GM12878 (cell line): ENCODE data around the gene NR1D2. TPM values are rescaled to one million over a fixed set of nuclear protein-coding genes. Genes with fewer than 3 reads are reported as not detected.

ENCODE experiments used
- ATAC-seq: fragments of 200-7000 bp; cut with Tn5 transposase; 3 replicates; pipeline ENCODE4 v1.9.1; 2020; ENCODE audit warnings: mild to moderate bottlenecking, moderate library complexity
- BruUV-seq: library from RNA; stranded (reverse); fragments of 400-500 nt; replicated peaks from 2 replicates; lab custom pipeline; 2021; lab: Mats Ljungman, UMichigan
- CTCF ChIA-PET: fragments of 300-600 bp; sonication (Branson Sonifier 250); formaldehyde crosslinking; extraction: SDS; loops from one replicate; lab custom pipeline; 2021; ENCODE audit warnings: inconsistent platforms; lab: Yijun Ruan, JAX
- POLR2A ChIA-PET: fragments of 350-600 bp; formaldehyde crosslinking; extraction: SDS; loops from one replicate; lab custom pipeline; 2021; ENCODE audit warnings: inconsistent platforms; lab: Charles Lee
- RAD21 ChIA-PET: fragments of 300-600 bp; sonication (Branson Sonifier 250); formaldehyde crosslinking; loops from one replicate; lab custom pipeline; 2023; ENCODE audit warnings: antibody characterized with exemption; ENCODE audit not compliant: unreplicated experiment; lab: Charles Lee
- SMC1A ChIA-PET: fragments of 300-600 bp; sonication (Branson Sonifier 250); formaldehyde crosslinking; loops from one replicate; lab custom pipeline; 2023; ENCODE audit not compliant: unreplicated experiment, uncharacterized antibody; lab: Charles Lee
- DNase-seq: peaks from one replicate; pipeline ENCODE4 v3.0.0-alpha.2; 2011; ENCODE audit warnings: low read depth, low spot score
- FAIRE-seq: peaks from 3 replicates; lab custom pipeline; 2011; peaks lifted over from hg19 to GRCh38; lab: Jason Lieb, UNC
- H2AFZ ChIP-seq: 2 replicates; pipeline ENCODE4 v1.6.0; 2011; ENCODE audit warnings: low read depth, low read length, control low read depth; ENCODE audit not compliant: control insufficient read depth
- H3K27ac ChIP-seq: 2 replicates; pipeline ENCODE4 v1.5.1; 2011; ENCODE audit warnings: control low read depth; ENCODE audit not compliant: control insufficient read depth, insufficient read depth
- H3K27me3 ChIP-seq, 2 experiments: replicated peaks in 1 of 2; 2 replicates each; pipeline versions ENCODE4 v1.6.0 to v1.6.1; 2011; ENCODE audit warnings: low read length in 1 of 2; ENCODE audit not compliant: control insufficient read depth in 2 of 2, insufficient read depth in 2 of 2
- H3K36me3 ChIP-seq, 2 experiments: 2 replicates each; pipeline ENCODE4 v1.5.1; 2011; ENCODE audit warnings: low read length in 1 of 2; ENCODE audit not compliant: control insufficient read depth in 2 of 2, insufficient read depth in 2 of 2
- H3K4me1 ChIP-seq: 2 replicates; pipeline ENCODE4 v1.6.1; 2011; ENCODE audit warnings: mild to moderate bottlenecking, low read length, moderate library complexity, mixed read lengths; ENCODE audit not compliant: control insufficient read depth, insufficient read depth
- H3K4me2 ChIP-seq: 2 replicates; pipeline ENCODE4 v1.6.0; 2011; ENCODE audit warnings: control low read depth; ENCODE audit not compliant: control insufficient read depth, insufficient read depth
- H3K4me3 ChIP-seq: fragments of 200-600 bp; sonication (generic); 2 replicates; pipeline ENCODE4 v1.5.1; 2016
- H3K79me2 ChIP-seq: 2 replicates; pipeline ENCODE4 v1.6.0; 2011; ENCODE audit warnings: low read length; ENCODE audit not compliant: control insufficient read depth, insufficient read depth
- H3K9ac ChIP-seq: 2 replicates; pipeline ENCODE4 v1.8.0; 2011; ENCODE audit warnings: low read length, control low read depth, mixed read lengths; ENCODE audit not compliant: control insufficient read depth, insufficient read depth
- H3K9me3 ChIP-seq: replicated peaks from 3 replicates; pipeline ENCODE4 v1.5.1; 2011; ENCODE audit warnings: mild to moderate bottlenecking, low read length; ENCODE audit not compliant: control insufficient read depth, insufficient read depth
- H4K20me1 ChIP-seq: 2 replicates; pipeline ENCODE4 v1.6.0; 2011; ENCODE audit not compliant: control insufficient read depth, insufficient read depth
- ASH2L ChIP-seq: fragments of 300-600, 200-600 bp; sonication (generic); IDR thresholded peaks from 2 replicates; pipeline ENCODE4 v1.6.1; 2017; ENCODE audit warnings: low read depth, mild to moderate bottlenecking, borderline replicate concordance
- BRCA1 ChIP-seq: IDR thresholded peaks from 2 replicates; pipeline ENCODE4 v1.6.1; 2011; ENCODE audit warnings: low read depth, low read length, improper control_type of control experiment
- CEBPB ChIP-seq, 2 experiments: fragments of 150-350 bp in 1 of 2; IDR thresholded peaks; 2 replicates each; pipeline ENCODE4 v1.6.1; 2012 to 2014; ENCODE audit warnings: low read depth in 2 of 2, low read length in 2 of 2, borderline replicate concordance in 1 of 2, inconsistent platforms in 1 of 2
- EP300 ChIP-seq, 2 experiments: fragments of 150-350 bp in 1 of 2; IDR thresholded peaks; 2 replicates each; pipeline ENCODE4 v1.6.1; 2011 to 2012; ENCODE audit warnings: low read depth in 2 of 2, low read length in 2 of 2, borderline replicate concordance in 1 of 2, improper control_type of control experiment in 1 of 2, inconsistent platforms in 1 of 2; ENCODE audit not compliant: control insufficient read depth in 1 of 2
- GATAD2B ChIP-seq: fragments of 450-650 bp; conservative IDR thresholded peaks from 2 replicates; pipeline ENCODE4 v1.6.1; 2017; ENCODE audit warnings: low read depth, mild to moderate bottlenecking, moderate library complexity
- IRF4 ChIP-seq: IDR thresholded peaks from 2 replicates; pipeline ENCODE4 v1.6.1; 2011; ENCODE audit warnings: low read depth, low read length
- KAT2A ChIP-seq: conservative IDR thresholded peaks from 2 replicates; pipeline ENCODE4 v1.6.1; 2011; ENCODE audit warnings: low read depth, low read length; ENCODE audit not compliant: control insufficient read depth
- KLF5 ChIP-seq: fragments of 450-650 bp; IDR thresholded peaks from 2 replicates; pipeline ENCODE4 v1.6.1; 2014; ENCODE audit warnings: mild to moderate bottlenecking; ENCODE audit not compliant: partially characterized antibody
- MEF2A ChIP-seq: IDR thresholded peaks from 2 replicates; pipeline ENCODE4 v1.6.1; 2011; ENCODE audit warnings: low read depth, mild to moderate bottlenecking, low read length, moderate library complexity; ENCODE audit not compliant: insufficient read depth
- MXI1 ChIP-seq: fragments of 150-350 bp; IDR thresholded peaks from 2 replicates; pipeline ENCODE4 v1.6.1; 2011; ENCODE audit warnings: low read depth, mild to moderate bottlenecking, inconsistent platforms, low read length, improper control_type of control experiment
- NKRF ChIP-seq: fragments of 450-650 bp; conservative IDR thresholded peaks from 2 replicates; pipeline ENCODE4 v1.6.1; 2017; ENCODE audit warnings: mild to moderate bottlenecking, moderate library complexity
- RB1 ChIP-seq: fragments of 450-650 bp; formaldehyde crosslinking; IDR thresholded peaks from 2 replicates; pipeline ENCODE4 v1.6.1; 2017; ENCODE audit warnings: mild to moderate bottlenecking, borderline replicate concordance
- RUNX3 ChIP-seq: IDR thresholded peaks from 2 replicates; pipeline ENCODE4 v1.6.1; 2012; ENCODE audit warnings: low read length, inconsistent platforms
- SP1 ChIP-seq: IDR thresholded peaks from one replicate; pipeline ENCODE4 v1.6.1; 2011; ENCODE audit warnings: low read depth, low read length
- TARDBP ChIP-seq: IDR thresholded peaks from 2 replicates; pipeline ENCODE4 v1.6.1; 2016; ENCODE audit warnings: borderline replicate concordance
- YBX1 ChIP-seq: fragments of 450-650 bp; IDR thresholded peaks from 2 replicates; pipeline ENCODE4 v1.6.1; 2016; ENCODE audit warnings: antibody characterized with exemption
- WGBS: methylation state at CpG from one replicate; pipeline ENCODE4 v1.1.6; 2016; ENCODE audit warnings: low lambda C conversion rate; ENCODE audit not compliant: insufficient replicate concordance, insufficient coverage; ENCODE audit errors: missing lambda C conversion rate; 5-methylcytosine and 5-hydroxymethylcytosine counted together
- in situ Hi-C: fragments of 300-500 bp; cut with MboI; formaldehyde crosslinking; loops from 9 replicates; pipeline ENCODE4 v1.14.3; 2018; ENCODE audit warnings: mixed read lengths
- intact Hi-C: fragments of 100-400 bp; cut with micrococcal nuclease; formaldehyde crosslinking; loops from one replicate; pipeline ENCODE4 v1.14.2; 2022; ENCODE audit not compliant: unreplicated experiment
- polyA plus RNA-seq, 11 experiments: library from polyadenylated mRNA; depleted of rRNA in 4 of 11; unstranded in 6 of 11; stranded (reverse) in 5 of 11; fragments of >200 nt; fragmentation: Nextera tagmentation in 4 of 11; fragmentation: Illumina TruSeq in 1 of 11; extraction: Ambion mirVana in 4 of 11; extraction: Trizol in 1 of 11; gene quantifications; 1 replicate in 1 of 11; 2 replicates in 10 of 11; pipeline versions ENCODE4 v1.2.1 to v1.2.3, GENCODE V29; 2011 to 2016; ENCODE audit warnings: inconsistent platforms in 2 of 11, missing spikeins in 2 of 11, low read depth in 1 of 11
- total RNA-seq, 4 experiments: library from RNA; depleted of rRNA in 3 of 4; stranded (reverse); fragments of >200 nt in 3 of 4; fragmentation: Illumina TruSeq in 1 of 4; extraction: Trizol in 1 of 4; gene quantifications; 2 replicates each; pipeline versions ENCODE4 v1.2.1 to v1.2.3, GENCODE V29; 2013 to 2021
- TF ChIP-seq, protein P1 (sequence below), 3 experiments: IDR thresholded peaks in 2 of 3; conservative IDR thresholded peaks in 1 of 3; 2 replicates each; pipeline ENCODE4 v1.5.1; 2011; ENCODE audit warnings: low read depth in 3 of 3, low read length in 3 of 3, mild to moderate bottlenecking in 3 of 3, control low read depth in 2 of 3, moderate library complexity in 2 of 3, inconsistent platforms in 1 of 3, mixed read lengths in 1 of 3; ENCODE audit not compliant: control insufficient read depth in 2 of 3, insufficient read depth in 1 of 3; ENCODE audit errors: extremely low read depth in 1 of 3
- TF ChIP-seq, protein P2 (sequence below): IDR thresholded peaks from 2 replicates; pipeline ENCODE4 v1.6.1; 2011; ENCODE audit warnings: borderline replicate concordance, low read depth, mild to moderate bottlenecking, moderate library complexity, low read length; ENCODE audit not compliant: insufficient read depth, poor library complexity, severe bottlenecking

Gene NR1D2
- total and polyA plus RNA-seq, 10 of the 15 experiments (the other 5 are each of a cell fraction or from before 2014, with no cell fraction given) = 0.67 to 5.3 (median 2.6) TPM

DNA sequence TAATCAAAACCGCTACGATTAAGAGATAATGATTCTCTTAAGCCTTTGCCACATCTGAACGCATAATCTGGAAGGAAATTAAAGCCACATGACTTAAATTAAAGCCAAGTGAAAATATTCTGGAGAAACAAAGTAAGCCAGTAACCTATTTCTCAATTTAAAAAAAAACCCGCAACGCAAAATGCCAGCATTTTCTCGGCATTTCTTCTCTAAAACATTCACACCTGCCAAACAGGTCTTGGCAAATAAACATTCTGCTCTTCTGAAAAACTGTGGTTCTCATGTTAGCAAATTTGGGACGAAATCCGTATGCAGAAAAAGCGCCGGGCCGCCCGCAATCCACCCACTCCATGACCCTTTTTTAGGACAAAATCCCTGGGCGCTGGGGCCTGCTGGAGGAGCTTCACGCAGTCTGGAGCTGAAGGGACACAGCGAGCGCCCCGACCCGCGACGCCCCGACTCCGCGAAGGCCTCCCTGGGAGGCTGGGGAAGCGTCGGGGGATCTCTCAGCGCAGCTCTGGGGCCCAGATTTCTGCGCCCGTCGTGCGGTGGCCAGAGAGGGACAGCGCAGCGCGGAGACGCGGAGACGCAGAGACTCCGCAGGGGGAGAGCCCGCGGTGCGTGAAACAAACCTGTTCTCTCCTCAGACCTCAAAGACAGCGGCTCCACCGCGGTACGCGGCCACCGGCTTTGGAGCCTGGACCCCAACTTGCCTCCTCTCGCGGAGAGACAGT, 28.8 kb upstream of the NR1D2 start:
- 5% methylated on average over 48 of the region's 48 CpGs for WGBS
- H3K27ac ChIP-seq = peak overlapping the region; percentile 81
- TF ChIP-seq MEF2A (no peak), KAT2A (no peak), YBX1 (no peak), TARDBP (no peak), CEBPB (IDR thresholded peaks at IDR 0.05; ENCODE audit: borderline replicate concordance in 1 of 2, low read depth in 2 of 2, low read length in 2 of 2) (no peak), BRCA1 (peak; percentile 40; the same call in 1 of the 2 replicates), ASH2L (no peak), GATAD2B (peak; percentile 49), EP300 (IDR thresholded peaks at IDR 0.05; ENCODE audit: borderline replicate concordance in 1 of 2, control insufficient read depth in 1 of 2, low read depth in 2 of 2, low read length in 2 of 2) (no peak), RB1 (no peak), NKRF (no peak), KLF5 (no peak), RUNX3 (no peak), SP1 (no peak), IRF4 (no peak), MXI1 (0 out of 2 replicates have a peak, but pooled peaks have one; percentile 3)
- TF ChIP-seq, protein P1, sequence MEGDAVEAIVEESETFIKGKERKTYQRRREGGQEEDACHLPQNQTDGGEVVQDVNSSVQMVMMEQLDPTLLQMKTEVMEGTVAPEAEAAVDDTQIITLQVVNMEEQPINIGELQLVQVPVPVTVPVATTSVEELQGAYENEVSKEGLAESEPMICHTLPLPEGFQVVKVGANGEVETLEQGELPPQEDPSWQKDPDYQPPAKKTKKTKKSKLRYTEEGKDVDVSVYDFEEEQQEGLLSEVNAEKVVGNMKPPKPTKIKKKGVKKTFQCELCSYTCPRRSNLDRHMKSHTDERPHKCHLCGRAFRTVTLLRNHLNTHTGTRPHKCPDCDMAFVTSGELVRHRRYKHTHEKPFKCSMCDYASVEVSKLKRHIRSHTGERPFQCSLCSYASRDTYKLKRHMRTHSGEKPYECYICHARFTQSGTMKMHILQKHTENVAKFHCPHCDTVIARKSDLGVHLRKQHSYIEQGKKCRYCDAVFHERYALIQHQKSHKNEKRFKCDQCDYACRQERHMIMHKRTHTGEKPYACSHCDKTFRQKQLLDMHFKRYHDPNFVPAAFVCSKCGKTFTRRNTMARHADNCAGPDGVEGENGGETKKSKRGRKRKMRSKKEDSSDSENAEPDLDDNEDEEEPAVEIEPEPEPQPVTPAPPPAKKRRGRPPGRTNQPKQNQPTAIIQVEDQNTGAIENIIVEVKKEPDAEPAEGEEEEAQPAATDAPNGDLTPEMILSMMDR (IDR thresholded peaks at IDR 0.05 in 2 of 3, conservative IDR thresholded peaks at IDR 0.05 in 1 of 3; ENCODE audit: control insufficient read depth in 2 of 3, extremely low read depth in 1 of 3, insufficient read depth in 1 of 3, low read depth in 3 of 3, low read length in 3 of 3) = no peak
- TF ChIP-seq, protein P2, sequence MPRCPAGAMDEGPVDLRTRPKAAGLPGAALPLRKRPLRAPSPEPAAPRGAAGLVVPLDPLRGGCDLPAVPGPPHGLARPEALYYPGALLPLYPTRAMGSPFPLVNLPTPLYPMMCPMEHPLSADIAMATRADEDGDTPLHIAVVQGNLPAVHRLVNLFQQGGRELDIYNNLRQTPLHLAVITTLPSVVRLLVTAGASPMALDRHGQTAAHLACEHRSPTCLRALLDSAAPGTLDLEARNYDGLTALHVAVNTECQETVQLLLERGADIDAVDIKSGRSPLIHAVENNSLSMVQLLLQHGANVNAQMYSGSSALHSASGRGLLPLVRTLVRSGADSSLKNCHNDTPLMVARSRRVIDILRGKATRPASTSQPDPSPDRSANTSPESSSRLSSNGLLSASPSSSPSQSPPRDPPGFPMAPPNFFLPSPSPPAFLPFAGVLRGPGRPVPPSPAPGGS = no peak

More for the DNA sequence above, 28.8 kb upstream of the NR1D2 start:
- ChIA-PET POLR2A (interaction anchor here (0.7 to 2.6 kb wide), 23 partner anchors 9 to 267 kb away, joined by 3 to 17 read pairs (median 3); no protein-coding TSS in a partner anchor), CTCF (interaction anchor here (0.7 to 2.1 kb wide), 5 partner anchors 28 to 85 kb away, joined by 3 to 14 read pairs (median 5); no protein-coding TSS in a partner anchor), RAD21 (interaction anchor here (0.6 to 3.1 kb wide), 11 partner anchors 28 to 324 kb away, joined by 3 to 18 read pairs (median 5); no protein-coding TSS in a partner anchor), SMC1A (interaction anchor here (0.6 to 4.1 kb wide), 20 partner anchors 12 to 223 kb away, joined by 3 to 18 read pairs (median 4); no protein-coding TSS in a partner anchor)
- Histone ChIP-seq H3K79me2 (peaks cover 61% of the 10 kb centered on the region), H3K36me3 (peaks cover 0 to 27% of the 10 kb centered on the region in 2 experiments; a peak in 2 of 4 replicates), H3K4me2 (peak overlapping the region; percentile 94), H4K20me1 (peaks cover 5% of the 10 kb centered on the region; the same call in 1 of the 2 replicates), H3K27me3 (no peaks in the 10 kb centered on the region), H3K4me3 (peak overlapping the region; percentile 82), H2AFZ (peak overlapping the region; percentile 89), H3K9ac (peak overlapping the region; percentile 87), H3K4me1 (peaks cover 3% of the 10 kb centered on the region), H3K9me3 (no peaks in the 10 kb centered on the region)
- no TSS peak for BruUV-seq
- no peak for FAIRE-seq
- in situ Hi-C loops = no loop called here
- DNase-seq = no peak
- ATAC-seq = peak; percentile 63
- intact Hi-C loops = no loop called here
